RWPE1 (cell line): ENCODE results near the gene HSPG2.

Experiments
- CTCF ChIA-PET: fragments of 350-600 bp; sonication (Branson Sonifier 250); formaldehyde crosslinking; extraction: SDS; loops from one replicate; lab custom pipeline; 2021; lab: Yijun Ruan, JAX
- POLR2A ChIA-PET: fragments of 400-600 bp; formaldehyde crosslinking; extraction: SDS; loops from one replicate; lab custom pipeline; 2020; ENCODE audit warnings: antibody characterized with exemption; ENCODE audit not compliant: low non-redundant PET; lab: Yijun Ruan, JAX
- DNase-seq: peaks from one replicate; pipeline ENCODE4 v3.0.0; 2012; ENCODE audit warnings: low spot score
- H3K27ac ChIP-seq: fragments of 450-650 bp; 2 replicates; pipeline ENCODE4 v1.5.1; 2017
- TF ChIP-seq, protein P1 (sequence below): fragments of 450-650 bp; conservative IDR thresholded peaks from 2 replicates; pipeline ENCODE4 v1.5.1; 2017; ENCODE audit warnings: low read depth, mild to moderate bottlenecking

The HSPG2 gene

DNA sequence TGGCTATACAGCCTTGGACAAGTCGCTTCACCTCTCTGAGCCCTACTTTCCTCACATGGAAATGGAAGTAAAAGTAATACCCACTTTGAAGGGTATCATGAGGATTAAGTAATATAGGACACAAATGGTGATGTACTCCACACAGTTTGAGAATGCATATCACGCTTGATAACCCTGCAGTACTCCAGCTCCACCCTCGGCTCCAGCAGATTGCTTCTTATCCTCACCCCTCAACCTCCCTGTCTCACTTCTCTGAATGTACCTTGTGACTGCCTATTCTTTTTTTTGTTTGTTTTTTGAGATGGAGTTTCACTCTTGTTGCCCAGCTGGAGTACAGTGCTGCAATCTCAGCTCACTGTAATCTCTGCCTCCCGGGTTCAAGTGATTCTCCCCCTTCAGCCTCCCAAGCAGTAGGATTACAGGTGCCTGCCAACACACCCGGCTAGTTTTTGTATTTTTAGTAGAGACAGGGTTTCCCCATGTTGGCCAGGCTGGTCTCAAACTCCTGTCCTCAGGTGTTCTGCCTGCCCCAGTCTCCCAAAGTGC, 69.6 kb downstream of the HSPG2 start:
- no peak overlapping the region for H3K27ac ChIP-seq
- DNase-seq, result no peak
- ChIA-PET CTCF (no interaction called here), POLR2A (no interaction called here)
- TF ChIP-seq, protein P1, sequence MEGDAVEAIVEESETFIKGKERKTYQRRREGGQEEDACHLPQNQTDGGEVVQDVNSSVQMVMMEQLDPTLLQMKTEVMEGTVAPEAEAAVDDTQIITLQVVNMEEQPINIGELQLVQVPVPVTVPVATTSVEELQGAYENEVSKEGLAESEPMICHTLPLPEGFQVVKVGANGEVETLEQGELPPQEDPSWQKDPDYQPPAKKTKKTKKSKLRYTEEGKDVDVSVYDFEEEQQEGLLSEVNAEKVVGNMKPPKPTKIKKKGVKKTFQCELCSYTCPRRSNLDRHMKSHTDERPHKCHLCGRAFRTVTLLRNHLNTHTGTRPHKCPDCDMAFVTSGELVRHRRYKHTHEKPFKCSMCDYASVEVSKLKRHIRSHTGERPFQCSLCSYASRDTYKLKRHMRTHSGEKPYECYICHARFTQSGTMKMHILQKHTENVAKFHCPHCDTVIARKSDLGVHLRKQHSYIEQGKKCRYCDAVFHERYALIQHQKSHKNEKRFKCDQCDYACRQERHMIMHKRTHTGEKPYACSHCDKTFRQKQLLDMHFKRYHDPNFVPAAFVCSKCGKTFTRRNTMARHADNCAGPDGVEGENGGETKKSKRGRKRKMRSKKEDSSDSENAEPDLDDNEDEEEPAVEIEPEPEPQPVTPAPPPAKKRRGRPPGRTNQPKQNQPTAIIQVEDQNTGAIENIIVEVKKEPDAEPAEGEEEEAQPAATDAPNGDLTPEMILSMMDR, result no peak

DNA sequence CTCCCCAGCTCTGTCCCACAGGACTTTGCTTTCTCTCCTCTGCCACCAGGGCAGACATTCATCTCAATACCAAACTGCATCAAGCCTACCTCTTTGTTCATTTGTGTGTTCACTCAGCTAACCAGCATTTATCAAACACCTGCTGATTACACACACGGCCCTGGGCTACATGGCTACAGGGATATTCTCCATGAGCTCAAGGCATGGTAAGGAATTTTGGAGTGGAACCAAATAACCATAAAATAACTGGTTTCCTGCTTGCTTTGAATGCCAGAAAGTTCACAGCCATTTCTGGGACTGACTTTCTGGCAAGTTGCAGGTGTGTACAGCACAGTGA, 70.4 kb downstream of the HSPG2 start:
- ChIA-PET POLR2A (no interaction called here), CTCF (interaction anchor here (0.7 kb wide), 1 partner anchor 80 kb away, joined by 6 read pairs; no protein-coding TSS in a partner anchor)
- H3K27ac ChIP-seq, result no peak overlapping the region
- TF ChIP-seq, protein P1, result no peak
- no peak for DNase-seq

DNA sequence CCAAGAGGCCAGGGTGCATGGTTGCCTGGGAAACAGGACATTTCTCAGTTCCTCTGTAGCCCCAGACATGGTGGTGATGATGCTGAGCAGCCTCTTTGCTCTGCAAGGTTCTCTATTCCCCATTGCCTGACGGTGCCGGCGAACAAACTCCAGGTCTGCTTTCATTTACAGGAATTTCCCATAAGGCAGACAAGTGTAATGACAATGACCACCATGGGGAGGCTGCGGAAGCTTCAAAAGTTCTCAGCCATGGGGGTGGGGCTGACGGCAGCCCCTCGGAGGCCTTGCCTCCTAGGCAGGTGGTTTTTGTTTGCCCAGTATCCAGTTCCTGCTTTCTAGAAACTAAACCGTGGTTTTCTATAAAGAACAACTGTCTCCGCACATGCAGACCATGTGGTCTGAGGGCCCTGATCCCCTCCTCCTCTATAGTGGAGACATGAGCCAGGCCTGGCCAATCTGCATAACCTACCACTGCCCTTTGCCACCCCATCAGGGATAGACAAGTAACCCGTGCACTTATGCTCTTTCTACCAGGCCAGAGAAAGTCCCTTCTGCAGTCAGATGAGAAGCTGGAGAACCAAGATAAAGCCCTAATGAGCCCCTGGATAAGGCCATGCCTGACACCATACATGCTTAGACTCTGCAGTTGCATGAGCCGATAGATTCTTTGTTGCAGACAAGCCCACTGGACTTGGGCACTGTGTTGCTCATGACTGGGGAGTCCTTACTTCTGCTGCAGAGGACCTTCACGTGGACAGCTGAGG, 71.0 kb downstream of the HSPG2 start:
- no peak overlapping the region for H3K27ac ChIP-seq
- DNase-seq, result no peak
- ChIA-PET CTCF (interaction anchor here (0.7 kb wide), 1 partner anchor 79 kb away, joined by 6 read pairs; no protein-coding TSS in a partner anchor), POLR2A (no interaction called here)
- TF ChIP-seq, protein P1, result no peak

DNA sequence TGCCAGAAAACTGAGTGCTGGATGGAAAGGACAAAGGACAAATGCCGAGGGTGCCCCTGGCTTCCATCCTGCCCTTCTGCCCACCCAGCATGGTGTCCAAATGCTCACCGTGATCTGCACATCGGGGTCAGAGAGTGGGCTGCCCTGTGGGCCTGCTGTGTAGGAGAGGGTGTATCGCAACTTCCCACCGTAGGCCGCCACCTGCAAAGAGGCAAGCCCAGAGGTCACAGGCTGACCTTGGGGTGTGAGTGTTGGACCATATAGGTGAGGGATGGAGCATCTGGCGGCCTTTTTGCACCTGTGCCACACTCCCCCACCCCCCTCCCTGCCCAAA, 71.5 kb downstream of the HSPG2 start:
- TF ChIP-seq, protein P1, result no peak
- H3K27ac ChIP-seq, result no peak overlapping the region
- POLR2A ChIA-PET, result no interaction called here
- no peak for DNase-seq
- CTCF ChIA-PET, result no interaction called here

DNA sequence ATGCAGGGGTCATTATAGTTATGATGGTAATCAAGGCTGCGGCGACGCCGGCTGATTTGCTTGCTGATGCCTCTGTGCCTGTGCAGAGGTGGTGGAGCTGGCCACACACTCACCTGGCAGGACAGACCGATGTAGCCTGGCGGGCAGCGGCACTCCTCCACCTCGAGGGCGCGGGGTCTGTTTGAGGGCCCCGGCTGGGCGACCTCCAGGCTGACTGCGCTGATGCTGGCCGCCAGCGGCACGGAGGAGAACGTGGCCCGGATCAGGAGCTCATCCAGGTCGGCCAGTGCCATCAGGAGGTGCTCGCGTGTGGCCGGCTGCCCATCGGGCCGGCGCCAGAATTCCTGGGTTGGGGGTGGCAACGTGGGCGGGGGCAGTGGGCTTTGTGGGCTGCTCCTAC, 72.4 kb downstream of the HSPG2 start:
- POLR2A ChIA-PET, result no interaction called here
- CTCF ChIA-PET, result interaction anchor here (0.6 kb wide), 1 partner anchor 83 kb away, joined by 3 read pairs; no protein-coding TSS in a partner anchor
- TF ChIP-seq, protein P1, result no peak
- no peak for DNase-seq
- H3K27ac ChIP-seq, result no peak overlapping the region

DNA sequence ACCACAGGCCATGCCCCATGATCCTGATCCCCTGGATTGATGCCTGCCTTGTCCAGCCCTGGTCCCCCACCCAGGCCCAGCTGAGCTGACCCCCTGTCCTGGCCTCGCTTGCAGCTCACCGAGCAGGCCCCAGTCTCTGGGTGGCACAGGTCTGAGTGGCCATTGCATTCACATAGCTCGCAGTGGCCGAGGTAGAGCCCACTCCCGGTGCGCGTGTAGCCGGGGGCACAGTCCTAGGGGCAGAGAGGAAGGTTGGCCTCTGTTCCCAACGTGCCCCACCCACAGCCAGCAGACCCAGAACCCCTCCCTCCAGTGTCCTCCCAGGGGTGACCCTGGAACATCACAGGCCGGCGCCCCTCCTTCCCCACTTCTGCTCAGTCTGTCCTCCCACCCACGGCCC, 73.1 kb downstream of the HSPG2 start:
- POLR2A ChIA-PET, result no interaction called here
- CTCF ChIA-PET, result interaction anchor here (0.6 to 0.7 kb wide), 3 partner anchors 82 to 426 kb away, joined by 3 to 4 read pairs (median 3); no protein-coding TSS in a partner anchor
- TF ChIP-seq, protein P1, result no peak
- no peak for DNase-seq
- H3K27ac ChIP-seq, result no peak overlapping the region; the same call in 1 of the 2 replicates
